ENCODE measurements around the gene SLC35A3. TPM values are rescaled to one million over a fixed set of nuclear protein-coding genes. Genes with fewer than 3 reads are reported as not detected.

SLC35A3 gene
- total and polyA plus RNA-seq, 9 of the 15 experiments (the other 6 are each of a cell fraction or from before 2014, with no cell fraction given): 3.5 to 21.7 (median 13.2) TPM

DNA sequence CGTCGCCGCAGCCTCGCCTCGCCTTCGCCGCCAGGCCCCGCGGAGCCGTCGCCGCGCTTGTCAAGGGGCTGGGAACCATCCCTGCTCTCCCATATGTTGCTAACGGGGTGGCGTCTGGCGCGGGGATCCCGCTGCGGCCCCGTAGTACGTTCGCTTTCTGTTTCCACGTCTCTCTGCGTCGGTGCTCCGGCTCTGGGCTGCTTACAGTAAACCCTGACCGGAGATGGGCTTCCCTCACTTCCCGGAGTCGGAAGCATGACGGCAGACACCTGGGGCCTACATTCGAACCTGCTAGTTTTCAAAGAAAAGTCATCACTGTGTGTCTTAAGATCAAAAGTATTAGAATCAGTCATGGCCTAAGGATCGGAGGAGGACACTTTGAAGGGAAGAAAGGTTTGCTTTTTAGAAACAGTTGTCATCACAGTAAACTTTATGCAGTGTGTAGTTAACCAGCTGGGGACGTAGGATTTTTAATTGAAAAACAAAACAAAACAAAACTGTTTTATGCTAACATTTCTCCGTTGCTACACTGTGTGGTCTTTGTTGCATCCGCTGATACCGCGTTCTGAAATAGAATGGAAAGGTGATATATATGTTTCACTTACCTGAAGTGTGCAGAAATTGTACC lies 69.0 kb downstream of the SLC35A3 start (continued):
- TF ChIP-seq MAZ (CRISPR knock-in tag; conservative IDR thresholded peaks at IDR 0.05 in 1 of 2, IDR thresholded peaks at IDR 0.05 in 1 of 2): 0 out of 4 replicates have a peak, but pooled peaks of 1 of the 2 experiments have one; percentile 3
- TF ChIP-seq MTF1 (CRISPR knock-in tag; IDR thresholded peaks at IDR 0.05; ENCODE audit: borderline replicate concordance): no peak
- TF ChIP-seq SIN3A (IDR thresholded peaks at IDR 0.05; ENCODE audit: borderline replicate concordance in 2 of 2, control insufficient read depth in 1 of 2, low read depth in 2 of 2, low read length in 2 of 2): peak in 1 of 2 experiments; percentile 59; a peak in 2 of 4 replicates
- TF ChIP-seq, protein P1, sequence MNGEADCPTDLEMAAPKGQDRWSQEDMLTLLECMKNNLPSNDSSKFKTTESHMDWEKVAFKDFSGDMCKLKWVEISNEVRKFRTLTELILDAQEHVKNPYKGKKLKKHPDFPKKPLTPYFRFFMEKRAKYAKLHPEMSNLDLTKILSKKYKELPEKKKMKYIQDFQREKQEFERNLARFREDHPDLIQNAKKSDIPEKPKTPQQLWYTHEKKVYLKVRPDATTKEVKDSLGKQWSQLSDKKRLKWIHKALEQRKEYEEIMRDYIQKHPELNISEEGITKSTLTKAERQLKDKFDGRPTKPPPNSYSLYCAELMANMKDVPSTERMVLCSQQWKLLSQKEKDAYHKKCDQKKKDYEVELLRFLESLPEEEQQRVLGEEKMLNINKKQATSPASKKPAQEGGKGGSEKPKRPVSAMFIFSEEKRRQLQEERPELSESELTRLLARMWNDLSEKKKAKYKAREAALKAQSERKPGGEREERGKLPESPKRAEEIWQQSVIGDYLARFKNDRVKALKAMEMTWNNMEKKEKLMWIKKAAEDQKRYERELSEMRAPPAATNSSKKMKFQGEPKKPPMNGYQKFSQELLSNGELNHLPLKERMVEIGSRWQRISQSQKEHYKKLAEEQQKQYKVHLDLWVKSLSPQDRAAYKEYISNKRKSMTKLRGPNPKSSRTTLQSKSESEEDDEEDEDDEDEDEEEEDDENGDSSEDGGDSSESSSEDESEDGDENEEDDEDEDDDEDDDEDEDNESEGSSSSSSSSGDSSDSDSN (IDR thresholded peaks at IDR 0.05; ENCODE audit: borderline replicate concordance in 1 of 2, low read depth in 2 of 2, low read length in 2 of 2): peak; percentile 75 to 86
- TF ChIP-seq SETDB1 (IDR thresholded peaks at IDR 0.05; ENCODE audit: low read length): no peak
- TF ChIP-seq, protein P2, sequence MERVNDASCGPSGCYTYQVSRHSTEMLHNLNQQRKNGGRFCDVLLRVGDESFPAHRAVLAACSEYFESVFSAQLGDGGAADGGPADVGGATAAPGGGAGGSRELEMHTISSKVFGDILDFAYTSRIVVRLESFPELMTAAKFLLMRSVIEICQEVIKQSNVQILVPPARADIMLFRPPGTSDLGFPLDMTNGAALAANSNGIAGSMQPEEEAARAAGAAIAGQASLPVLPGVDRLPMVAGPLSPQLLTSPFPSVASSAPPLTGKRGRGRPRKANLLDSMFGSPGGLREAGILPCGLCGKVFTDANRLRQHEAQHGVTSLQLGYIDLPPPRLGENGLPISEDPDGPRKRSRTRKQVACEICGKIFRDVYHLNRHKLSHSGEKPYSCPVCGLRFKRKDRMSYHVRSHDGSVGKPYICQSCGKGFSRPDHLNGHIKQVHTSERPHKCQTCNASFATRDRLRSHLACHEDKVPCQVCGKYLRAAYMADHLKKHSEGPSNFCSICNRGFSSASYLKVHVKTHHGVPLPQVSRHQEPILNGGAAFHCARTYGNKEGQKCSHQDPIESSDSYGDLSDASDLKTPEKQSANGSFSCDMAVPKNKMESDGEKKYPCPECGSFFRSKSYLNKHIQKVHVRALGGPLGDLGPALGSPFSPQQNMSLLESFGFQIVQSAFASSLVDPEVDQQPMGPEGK (CRISPR knock-in tag; IDR thresholded peaks at IDR 0.05; ENCODE audit: borderline replicate concordance): no peak
